Lower lobe of right lung (tissue), 2 donors: ENCODE measurements around the gene DPT. TPM values are rescaled to one million over a fixed set of nuclear protein-coding genes. Genes with fewer than 3 reads are reported as not detected.

Experiments
- ATAC-seq, 2 donors: fragments of 200-7000 bp; cut with Tn5 transposase; one replicate each; pipeline ENCODE4 v1.9.1; 2020 to 2022; ENCODE audit warnings: mild to moderate bottlenecking in 2 of 2, moderate library complexity in 2 of 2
- DNase-seq: peaks from one replicate; pipeline ENCODE4 v3.0.0-alpha.2; 2020
- H3K27ac ChIP-seq: fragments of 200-600 bp; one replicate; pipeline ENCODE4 v1.8.0; 2022
- H3K27me3 ChIP-seq: fragments of 200-600 bp; one replicate; pipeline ENCODE4 v1.8.0; 2022; ENCODE audit warnings: low read depth
- H3K36me3 ChIP-seq: fragments of 200-600 bp; one replicate; pipeline ENCODE4 v1.8.0; 2022; ENCODE audit warnings: mild to moderate bottlenecking
- H3K4me1 ChIP-seq: fragments of 200-600 bp; one replicate; pipeline ENCODE4 v1.8.0; 2022
- H3K4me3 ChIP-seq: fragments of 200-600 bp; one replicate; pipeline ENCODE4 v1.8.0; 2022; ENCODE audit warnings: mild to moderate bottlenecking
- H3K9me3 ChIP-seq: fragments of 200-600 bp; one replicate; pipeline ENCODE4 v1.8.0; 2022
- intact Hi-C: fragments of 100-400 bp; cut with DNase I; formaldehyde crosslinking; loops from one replicate; pipeline ENCODE4 v1.11.0; 2022
- total RNA-seq: library from RNA; stranded (reverse); fragmentation: NEBNext Ultra II Directional; extraction: Animal tissue kit (Norgen Biotek cat#: 25700); gene quantifications from one replicate; pipeline ENCODE4 v1.2.1, GENCODE V29; 2021
- TF ChIP-seq, protein P1 (sequence below): fragments of 200-600 bp; IDR thresholded peaks from one replicate; pipeline ENCODE4 v1.8.0; 2022; ENCODE audit warnings: antibody characterized with exemption, mild to moderate bottlenecking
- donor health status: DM: no; HTN: yes; CAD: no; lungs with severe emphysema.

DPT gene
- total RNA-seq, 1 donor from 2014 or later = 18.6 TPM

DNA sequence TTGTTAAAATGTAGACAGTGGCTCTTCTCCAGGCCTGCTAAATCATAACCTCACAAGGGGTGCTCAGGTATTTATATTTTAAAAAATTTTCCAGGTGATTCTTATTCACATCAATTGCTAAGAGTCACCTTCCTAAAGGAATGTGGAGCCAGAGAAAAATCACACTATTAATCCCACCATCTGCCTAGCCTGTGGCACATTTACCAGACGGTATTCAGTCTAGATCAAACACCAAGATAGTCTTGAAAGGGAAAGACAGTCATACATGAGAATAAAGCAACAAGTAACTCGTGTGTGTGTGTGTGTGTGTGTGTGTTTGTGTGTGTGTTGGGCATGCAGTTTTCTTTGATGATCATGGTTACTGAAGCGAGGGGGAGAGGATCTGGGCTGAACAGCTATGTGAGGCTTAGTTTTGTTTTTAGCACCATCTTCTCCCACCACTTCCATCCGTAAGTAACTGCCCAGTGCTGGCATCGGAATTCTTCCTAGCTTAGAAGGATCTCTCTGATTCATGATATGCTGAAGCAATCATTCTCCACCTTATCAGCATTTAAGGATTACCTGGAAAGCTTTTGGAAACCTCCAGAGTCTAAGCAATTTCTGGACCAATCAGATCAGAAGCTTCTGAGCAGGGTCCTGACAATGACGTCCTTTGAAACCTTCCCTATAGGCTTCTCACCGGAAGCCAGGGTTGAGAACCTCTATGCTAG is 2.4 kb upstream of the DPT start:
- no peaks in the 10 kb centered on the region for H3K9me3 ChIP-seq
- DNase-seq (no peak), ATAC-seq (no peak)
- intact Hi-C loops = no loop called here
- no peaks in the 10 kb centered on the region for H3K36me3 ChIP-seq
- no peak overlapping the region for H3K27ac ChIP-seq
- TF ChIP-seq, protein P1, sequence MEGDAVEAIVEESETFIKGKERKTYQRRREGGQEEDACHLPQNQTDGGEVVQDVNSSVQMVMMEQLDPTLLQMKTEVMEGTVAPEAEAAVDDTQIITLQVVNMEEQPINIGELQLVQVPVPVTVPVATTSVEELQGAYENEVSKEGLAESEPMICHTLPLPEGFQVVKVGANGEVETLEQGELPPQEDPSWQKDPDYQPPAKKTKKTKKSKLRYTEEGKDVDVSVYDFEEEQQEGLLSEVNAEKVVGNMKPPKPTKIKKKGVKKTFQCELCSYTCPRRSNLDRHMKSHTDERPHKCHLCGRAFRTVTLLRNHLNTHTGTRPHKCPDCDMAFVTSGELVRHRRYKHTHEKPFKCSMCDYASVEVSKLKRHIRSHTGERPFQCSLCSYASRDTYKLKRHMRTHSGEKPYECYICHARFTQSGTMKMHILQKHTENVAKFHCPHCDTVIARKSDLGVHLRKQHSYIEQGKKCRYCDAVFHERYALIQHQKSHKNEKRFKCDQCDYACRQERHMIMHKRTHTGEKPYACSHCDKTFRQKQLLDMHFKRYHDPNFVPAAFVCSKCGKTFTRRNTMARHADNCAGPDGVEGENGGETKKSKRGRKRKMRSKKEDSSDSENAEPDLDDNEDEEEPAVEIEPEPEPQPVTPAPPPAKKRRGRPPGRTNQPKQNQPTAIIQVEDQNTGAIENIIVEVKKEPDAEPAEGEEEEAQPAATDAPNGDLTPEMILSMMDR = no peak
- H3K4me3 ChIP-seq = no peak overlapping the region
- H3K4me1 ChIP-seq = no peaks in the 10 kb centered on the region
- no peaks in the 10 kb centered on the region for H3K27me3 ChIP-seq

DNA sequence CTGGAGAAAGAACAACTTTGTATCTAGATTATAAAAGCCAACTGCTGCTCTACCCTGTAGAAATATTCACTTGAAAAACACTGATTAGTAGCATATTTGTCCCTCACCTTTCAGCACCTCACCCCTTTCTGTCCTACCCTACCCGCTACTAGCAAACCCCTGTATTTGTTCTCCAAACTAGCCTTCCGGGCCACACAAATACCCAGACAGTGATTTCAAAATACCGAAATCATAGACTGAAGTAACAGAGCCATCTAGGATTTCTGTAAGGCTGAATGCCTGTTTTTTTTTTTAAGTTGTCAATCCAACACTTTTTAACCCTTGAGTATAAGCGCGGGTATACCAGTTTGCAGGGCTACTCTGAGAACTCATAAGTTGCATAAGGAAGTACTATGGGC is 398 bp upstream of the DPT start:
- Histone ChIP-seq H3K36me3 (no peaks in the 10 kb centered on the region), H3K9me3 (no peaks in the 10 kb centered on the region), H3K27me3 (no peaks in the 10 kb centered on the region), H3K27ac (no peak overlapping the region), H3K4me1 (no peaks in the 10 kb centered on the region), H3K4me3 (no peak overlapping the region)
- DNase-seq (no peak), ATAC-seq (no peak)
- intact Hi-C loops = no loop called here
- TF ChIP-seq, protein P1 = no peak

DNA sequence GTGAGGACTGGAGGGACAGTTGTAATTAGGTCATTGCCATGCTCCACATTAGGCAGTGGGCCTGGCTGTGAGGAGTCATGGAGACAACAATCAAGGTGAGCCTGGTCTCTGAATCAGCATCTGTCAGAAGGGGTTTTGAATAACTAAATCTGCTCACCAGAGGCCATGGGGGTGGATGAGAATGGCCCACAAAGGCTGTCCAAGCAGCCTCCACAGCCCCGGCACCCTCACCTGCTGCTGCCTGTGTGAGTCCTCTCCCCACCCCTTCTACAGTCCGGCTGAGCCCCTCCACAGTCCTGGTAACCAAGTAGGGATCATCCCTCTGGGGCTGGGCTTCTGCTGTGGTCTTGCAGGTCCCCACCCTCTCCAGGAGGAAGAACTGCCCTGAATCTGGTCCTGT is 2.3 kb downstream of the DPT start:
- H3K36me3 ChIP-seq = no peaks in the 10 kb centered on the region
- intact Hi-C loops = no loop called here
- H3K4me3 ChIP-seq = no peak overlapping the region
- peak overlapping the region; percentile 7 for H3K27ac ChIP-seq
- no peaks in the 10 kb centered on the region for H3K27me3 ChIP-seq
- TF ChIP-seq, protein P1 = no peak
- ATAC-seq = peak in 1 of 2 donors; percentile 9
- DNase-seq = no peak
- no peaks in the 10 kb centered on the region for H3K4me1 ChIP-seq
- no peaks in the 10 kb centered on the region for H3K9me3 ChIP-seq

DNA sequence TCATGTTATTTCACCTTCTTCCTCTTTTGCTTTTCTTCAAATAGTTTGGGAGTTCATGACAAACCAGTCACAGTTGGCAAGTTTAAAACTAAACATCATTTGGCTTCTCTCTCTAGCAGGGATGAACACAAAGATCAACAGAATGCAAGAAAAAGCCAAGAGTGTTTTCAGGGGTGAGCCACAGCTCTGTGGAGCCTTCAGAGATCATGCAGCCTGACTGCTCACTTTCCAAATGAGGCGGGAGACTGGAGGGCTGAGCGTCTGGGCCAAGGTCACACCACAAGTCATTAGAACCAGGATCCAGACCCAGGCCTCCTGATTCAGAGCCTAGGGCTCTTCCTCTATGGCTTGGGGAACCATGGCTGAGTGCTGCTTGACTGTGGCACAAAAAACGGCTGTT is 2.7 kb downstream of the DPT start:
- H3K4me1 ChIP-seq = no peaks in the 10 kb centered on the region
- TF ChIP-seq, protein P1 = no peak
- no peaks in the 10 kb centered on the region for H3K27me3 ChIP-seq
- ATAC-seq (peak; percentile 12 to 44), DNase-seq (no peak)
- no peaks in the 10 kb centered on the region for H3K36me3 ChIP-seq
- no peak overlapping the region for H3K4me3 ChIP-seq
- H3K9me3 ChIP-seq = no peaks in the 10 kb centered on the region
- intact Hi-C loops = no loop called here
- H3K27ac ChIP-seq = peak overlapping the region; percentile 7

DNA sequence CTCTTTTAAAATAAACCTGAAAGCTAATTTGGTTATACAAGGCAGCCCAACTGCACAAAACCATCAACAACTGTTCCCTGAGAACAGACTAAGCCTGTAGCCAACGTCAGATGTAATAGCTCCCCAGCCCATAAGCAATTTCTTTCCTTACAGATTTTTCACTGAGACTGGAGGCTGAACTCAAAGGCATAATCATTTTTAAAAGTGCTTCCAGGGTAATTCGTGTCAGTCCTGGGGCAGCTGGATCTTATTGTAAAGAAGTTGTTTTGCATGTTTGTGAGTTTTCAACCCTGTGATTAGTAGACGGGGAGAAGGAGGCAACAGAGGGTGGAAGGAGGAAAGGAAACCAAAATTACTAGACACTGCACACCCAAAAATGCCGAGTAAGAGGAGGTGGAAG is 3.2 kb downstream of the DPT start:
- no peaks in the 10 kb centered on the region for H3K27me3 ChIP-seq
- no peak overlapping the region for H3K27ac ChIP-seq
- H3K4me1 ChIP-seq = no peaks in the 10 kb centered on the region
- ATAC-seq (no peak), DNase-seq (no peak)
- H3K9me3 ChIP-seq = no peaks in the 10 kb centered on the region
- intact Hi-C loops = no loop called here
- H3K4me3 ChIP-seq = no peak overlapping the region
- TF ChIP-seq, protein P1 = no peak
- H3K36me3 ChIP-seq = no peaks in the 10 kb centered on the region
